Suprapubic skin (tissue), 4 donors: ENCODE data around the gene DPP10.

Experiments
- EP300 ChIP-seq: sonication (generic); formaldehyde crosslinking; IDR thresholded peaks from one replicate; pipeline ENCODE4 v1.6.1; 2017; ENCODE audit warnings: antibody characterized with exemption
- POLR2A ChIP-seq, 2 donors: fragments of 450-650 bp; IDR thresholded peaks; one replicate each; pipeline ENCODE4 v1.6.1; 2017; ENCODE audit warnings: antibody characterized with exemption in 2 of 2, mild to moderate bottlenecking in 2 of 2, moderate library complexity in 2 of 2
- POLR2AphosphoS5 ChIP-seq, 3 donors: sonication (generic); formaldehyde crosslinking; IDR thresholded peaks; one replicate each; pipeline ENCODE4 v1.6.1; 2017; ENCODE audit warnings: antibody characterized with exemption in 3 of 3
- TF ChIP-seq, protein P1 (sequence below), 2 donors: fragments of 200-600 bp in 1 of 2; fragments of 450-650 bp in 1 of 2; sonication (generic) in 1 of 2; IDR thresholded peaks; one replicate each; pipeline ENCODE4 v1.5.1; 2016 to 2019; ENCODE audit warnings: antibody characterized with exemption in 2 of 2, mild to moderate bottlenecking in 1 of 2, moderate library complexity in 1 of 2

- TF ChIP-seq POLR2AphosphoS5 (IDR thresholded peaks at IDR 0.05) (no peak), POLR2A (IDR thresholded peaks at IDR 0.05) (no peak), EP300 (no peak)
- TF ChIP-seq, protein P1, sequence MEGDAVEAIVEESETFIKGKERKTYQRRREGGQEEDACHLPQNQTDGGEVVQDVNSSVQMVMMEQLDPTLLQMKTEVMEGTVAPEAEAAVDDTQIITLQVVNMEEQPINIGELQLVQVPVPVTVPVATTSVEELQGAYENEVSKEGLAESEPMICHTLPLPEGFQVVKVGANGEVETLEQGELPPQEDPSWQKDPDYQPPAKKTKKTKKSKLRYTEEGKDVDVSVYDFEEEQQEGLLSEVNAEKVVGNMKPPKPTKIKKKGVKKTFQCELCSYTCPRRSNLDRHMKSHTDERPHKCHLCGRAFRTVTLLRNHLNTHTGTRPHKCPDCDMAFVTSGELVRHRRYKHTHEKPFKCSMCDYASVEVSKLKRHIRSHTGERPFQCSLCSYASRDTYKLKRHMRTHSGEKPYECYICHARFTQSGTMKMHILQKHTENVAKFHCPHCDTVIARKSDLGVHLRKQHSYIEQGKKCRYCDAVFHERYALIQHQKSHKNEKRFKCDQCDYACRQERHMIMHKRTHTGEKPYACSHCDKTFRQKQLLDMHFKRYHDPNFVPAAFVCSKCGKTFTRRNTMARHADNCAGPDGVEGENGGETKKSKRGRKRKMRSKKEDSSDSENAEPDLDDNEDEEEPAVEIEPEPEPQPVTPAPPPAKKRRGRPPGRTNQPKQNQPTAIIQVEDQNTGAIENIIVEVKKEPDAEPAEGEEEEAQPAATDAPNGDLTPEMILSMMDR (IDR thresholded peaks at IDR 0.05), result no peak
These were observed 1314.8 kb downstream of the DPP10 start for GRCh38 chr2:115757286-115757685.
